GM19468 (cell line): ENCODE results near the gene IRF1.
"Not testable (repeated sequence)": the region's sequence is repeated elsewhere in the genome, so short reads cannot be mapped to it uniquely, and the experiment has no call there.

Source experiments
- ATAC-seq: cut with Tn5 transposase; IDR thresholded peaks from one replicate; pipeline ENCODE4 v1.9.1; 2021; ENCODE audit warnings: mild to moderate bottlenecking, moderate library complexity, moderate number of reproducible peaks; ENCODE audit not compliant: unreplicated experiment; ENCODE audit errors: extremely low read depth

IRF1 gene

GRCh38 chr5:132445930-132446329 is 44.6 kb downstream of the IRF1 start:
- ATAC-seq, result no peak

- no peak for ATAC-seq
Observed at GRCh38 chr5:132445640-132445923, 45.0 kb downstream of the IRF1 start.

- no peak for ATAC-seq
Observed at GRCh38 chr5:132444841-132445639, 45.5 kb downstream of the IRF1 start.

- ATAC-seq, result no peak
Observed at GRCh38 chr5:132444061-132444460, 46.5 kb downstream of the IRF1 start.

- ATAC-seq, result no peak
Observed at GRCh38 chr5:132439521-132440089, 51.0 kb downstream of the IRF1 start.

GRCh38 chr5:132438917-132439316 is 51.7 kb downstream of the IRF1 start:
- no peak for ATAC-seq

- not testable (repeated sequence) for ATAC-seq
Observed at GRCh38 chr5:132438267-132438645, 52.3 kb downstream of the IRF1 start.

GRCh38 chr5:132437604-132438266 is 52.8 kb downstream of the IRF1 start:
- ATAC-seq, result no peak

- ATAC-seq, result no peak
Observed at GRCh38 chr5:132436936-132437335, 53.6 kb downstream of the IRF1 start.

- ATAC-seq, result no peak
Observed at GRCh38 chr5:132435886-132436285, 54.7 kb downstream of the IRF1 start.

GRCh38 chr5:132435447-132435846 is 55.1 kb downstream of the IRF1 start:
- no peak for ATAC-seq

- no peak for ATAC-seq
Observed at GRCh38 chr5:132434416-132435286, 55.9 kb downstream of the IRF1 start.

- ATAC-seq, result no peak
Observed at GRCh38 chr5:132433141-132433540, 57.4 kb downstream of the IRF1 start.

GRCh38 chr5:132431632-132432031 is 58.9 kb downstream of the IRF1 start:
- ATAC-seq, result no peak
